CD1c-positive myeloid dendritic cell (primary cell): ENCODE data around the gene APBA2.

Experiments
- DNase-seq: peaks from one replicate; pipeline ENCODE4 v3.0.0-alpha.2; 2016; ENCODE audit errors: extremely low spot score

APBA2 gene

GRCh38 chr15:29058903-29059539 is 173.2 kb downstream of the APBA2 start:
- no peak for DNase-seq

GRCh38 chr15:29059871-29060640 is 174.3 kb downstream of the APBA2 start:
- no peak for DNase-seq

- no peak for DNase-seq
Observed at GRCh38 chr15:29061746-29062145, 176.0 kb downstream of the APBA2 start.

GRCh38 chr15:29062179-29062591 is 176.4 kb downstream of the APBA2 start:
- no peak for DNase-seq

- DNase-seq = no peak
Observed at GRCh38 chr15:29062626-29063025, 176.9 kb downstream of the APBA2 start.

GRCh38 chr15:29063646-29064045 is 177.9 kb downstream of the APBA2 start:
- no peak for DNase-seq

- DNase-seq = no peak
Observed at GRCh38 chr15:29064290-29064689, 178.5 kb downstream of the APBA2 start.

- no peak for DNase-seq
Observed at GRCh38 chr15:29064731-29065130, 179.0 kb downstream of the APBA2 start.

- DNase-seq = no peak
Observed at GRCh38 chr15:29065571-29065970, 179.8 kb downstream of the APBA2 start.

GRCh38 chr15:29066310-29066709 is 180.5 kb downstream of the APBA2 start:
- no peak for DNase-seq

GRCh38 chr15:29066838-29067237 is 181.1 kb downstream of the APBA2 start:
- no peak for DNase-seq

GRCh38 chr15:29067949-29068348 is 182.2 kb downstream of the APBA2 start:
- DNase-seq = no peak

GRCh38 chr15:29070471-29071231 is 184.9 kb downstream of the APBA2 start:
- DNase-seq = no peak

GRCh38 chr15:29071232-29071881 is 185.6 kb downstream of the APBA2 start:
- no peak for DNase-seq

- DNase-seq = no peak
Observed at GRCh38 chr15:29071882-29072273, 186.1 kb downstream of the APBA2 start.

- no peak for DNase-seq
Observed at GRCh38 chr15:29072444-29072843, 186.7 kb downstream of the APBA2 start.

- DNase-seq = no peak
Observed at GRCh38 chr15:29074045-29074444, 188.3 kb downstream of the APBA2 start.

GRCh38 chr15:29078541-29078940 is 192.8 kb downstream of the APBA2 start:
- DNase-seq = no peak

- no peak for DNase-seq
Observed at GRCh38 chr15:29079479-29079878, 193.7 kb downstream of the APBA2 start.

- DNase-seq = no peak
Observed at GRCh38 chr15:29081781-29082180, 196.0 kb downstream of the APBA2 start.

- DNase-seq = no peak
Observed at GRCh38 chr15:29083161-29083560, 197.4 kb downstream of the APBA2 start.

- no peak for DNase-seq
Observed at GRCh38 chr15:29083858-29084257, 198.1 kb downstream of the APBA2 start.
